Common myeloid progenitor, CD34-positive (primary cell): ENCODE results near the gene POSTN.
"Not testable (repeated sequence)": the region's sequence is repeated elsewhere in the genome, so short reads cannot be mapped to it uniquely, and the experiment has no call there.

Source experiments
- CTCF ChIA-PET: fragments of 350-600 bp; sonication (Branson Sonifier 250); formaldehyde crosslinking; loops from one replicate; lab custom pipeline; 2021; ENCODE audit warnings: antibody characterized with exemption; lab: Charles Lee
- POLR2A ChIA-PET: fragments of 350-600 bp; sonication (Branson Sonifier 250); formaldehyde crosslinking; loops from one replicate; lab custom pipeline; 2021; ENCODE audit warnings: antibody characterized with exemption; lab: Charles Lee
- DNase-seq, 3 donors: peaks; one replicate each; pipeline versions ENCODE4 v3.0.0 to v3.0.0-alpha.2; 2013
- H3K27ac ChIP-seq, 2 experiments: 1 replicate in 1 of 2; 2 replicates in 1 of 2; pipeline ENCODE4 v1.7.0; 2013; ENCODE audit warnings: inconsistent platforms in 2 of 2, low read length in 2 of 2, mild to moderate bottlenecking in 2 of 2, low read depth in 1 of 2, moderate library complexity in 1 of 2; ENCODE audit not compliant: severe bottlenecking in 2 of 2, insufficient read depth in 1 of 2, poor library complexity in 1 of 2
- H3K27me3 ChIP-seq, 5 experiments: replicated peaks in 2 of 5; 1 replicate in 3 of 5; 2 replicates in 2 of 5; pipeline versions ENCODE4 v1.6.1 to v1.7.0; 2013; ENCODE audit warnings: low read length in 4 of 5, mild to moderate bottlenecking in 2 of 5, moderate library complexity in 2 of 5, inconsistent platforms in 1 of 5; ENCODE audit not compliant: insufficient read depth in 5 of 5, control insufficient read depth in 4 of 5
- H3K36me3 ChIP-seq, 4 experiments: 1 replicate in 2 of 4; 2 replicates in 2 of 4; pipeline versions ENCODE4 v1.6.1 to v1.7.0; 2013; ENCODE audit warnings: low read length in 3 of 4, control low read depth in 1 of 4, mild to moderate bottlenecking in 1 of 4; ENCODE audit not compliant: control insufficient read depth in 4 of 4, insufficient read depth in 4 of 4
- H3K4me1 ChIP-seq, 4 experiments: 1 replicate in 3 of 4; 2 replicates in 1 of 4; pipeline versions ENCODE4 v1.6.1 to v1.7.1; 2013; ENCODE audit warnings: low read length in 3 of 4, mild to moderate bottlenecking in 3 of 4, control low read depth in 1 of 4, inconsistent platforms in 1 of 4, moderate library complexity in 1 of 4; ENCODE audit not compliant: control insufficient read depth in 4 of 4, insufficient read depth in 4 of 4; ENCODE audit errors: control extremely low read depth in 1 of 4
- H3K4me3 ChIP-seq, 7 experiments: 1 replicate in 4 of 7; 2 replicates in 3 of 7; pipeline versions ENCODE4 v1.5.1 to v1.7.0; 2013; ENCODE audit warnings: mild to moderate bottlenecking in 7 of 7, low read length in 6 of 7, moderate library complexity in 6 of 7, inconsistent platforms in 2 of 7, low read depth in 2 of 7, control low read depth in 1 of 7; ENCODE audit not compliant: insufficient read depth in 4 of 7, control insufficient read depth in 1 of 7; ENCODE audit errors: extremely low read depth in 1 of 7
- H3K9me3 ChIP-seq, 5 experiments: 1 replicate in 4 of 5; 2 replicates in 1 of 5; pipeline versions ENCODE4 v1.6.1 to v1.7.1; 2013; ENCODE audit warnings: low read length in 4 of 5, mild to moderate bottlenecking in 2 of 5, inconsistent platforms in 1 of 5, low read depth in 1 of 5, moderate library complexity in 1 of 5; ENCODE audit not compliant: control insufficient read depth in 4 of 5, insufficient read depth in 2 of 5; ENCODE audit errors: control extremely low read depth in 1 of 5
- WGBS: methylation state at CpG from one replicate; pipeline ENCODE4 v1.1.5; 2013; ENCODE audit not compliant: insufficient coverage; 5-methylcytosine and 5-hydroxymethylcytosine counted together

Gene POSTN

DNA sequence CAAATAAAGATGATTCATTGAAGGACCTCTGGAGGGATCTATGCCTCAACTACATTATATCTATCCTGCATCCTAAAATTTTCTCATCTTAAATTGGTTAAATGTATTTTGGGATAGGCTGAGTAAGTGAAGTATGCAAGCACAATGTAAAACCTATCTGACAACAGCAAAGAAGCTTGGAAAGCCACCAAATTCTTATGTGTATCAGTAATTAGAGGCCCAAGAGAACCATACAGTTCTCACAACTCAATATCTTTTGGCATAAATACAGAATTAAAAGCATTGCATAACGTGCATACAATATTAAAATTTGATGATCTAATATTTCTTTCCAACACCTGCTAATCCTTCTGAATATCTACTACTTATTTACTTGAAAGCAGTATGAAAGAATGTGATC, 13.0 kb downstream of the POSTN start:
- H3K27me3 ChIP-seq, result no peaks in the 10 kb centered on the region
- POLR2A ChIA-PET, result no interaction called here
- no peak overlapping the region for H3K27ac ChIP-seq
- H3K9me3 ChIP-seq, result no peaks in the 10 kb centered on the region
- H3K4me1 ChIP-seq, result no peaks in the 10 kb centered on the region
- no peaks in the 10 kb centered on the region for H3K36me3 ChIP-seq
- CTCF ChIA-PET, result no interaction called here
- DNase-seq, result no peak
- WGBS, result no CpG with 5 or more reads among the region's 1 CpG
- no peak overlapping the region for H3K4me3 ChIP-seq

GRCh38 chr13:37576601-37577000, 22.0 kb downstream of the POSTN start:
- H3K9me3 ChIP-seq, result no peaks in the 10 kb centered on the region
- DNase-seq, result no peak
- no peaks in the 10 kb centered on the region for H3K4me1 ChIP-seq
- H3K27ac ChIP-seq, result no peak overlapping the region
- H3K27me3 ChIP-seq, result no peaks in the 10 kb centered on the region
- ChIA-PET CTCF (no interaction called here), POLR2A (no interaction called here)
- H3K4me3 ChIP-seq, result no peak overlapping the region
- H3K36me3 ChIP-seq, result no peaks in the 10 kb centered on the region

DNA sequence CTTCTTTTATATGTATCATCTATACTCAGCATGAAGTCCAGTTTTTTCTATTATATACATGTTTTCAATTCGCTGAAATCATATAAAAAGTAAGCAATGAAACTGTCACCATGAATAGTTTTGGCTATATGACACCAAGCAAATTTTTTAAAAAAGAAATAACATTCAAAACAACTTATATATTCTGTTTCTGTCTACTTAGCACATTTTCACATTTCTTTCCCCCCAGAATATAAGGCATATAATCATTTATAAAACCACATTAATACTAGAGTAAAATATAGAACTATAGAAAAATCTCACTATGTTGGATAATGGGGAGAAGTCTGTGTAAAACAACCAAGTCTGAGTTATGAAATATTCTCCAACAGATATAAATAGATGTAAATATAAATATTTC, 33.1 kb downstream of the POSTN start:
- Histone ChIP-seq H3K9me3 (no peaks in the 10 kb centered on the region), H3K36me3 (no peaks in the 10 kb centered on the region), H3K27me3 (no peaks in the 10 kb centered on the region), H3K4me1 (no peaks in the 10 kb centered on the region), H3K27ac (no peak overlapping the region), H3K4me3 (no peak overlapping the region)
- no CpG with 5 or more reads among the region's 1 CpG for WGBS
- no peak for DNase-seq
- ChIA-PET POLR2A (no interaction called here), CTCF (no interaction called here)

- no peak overlapping the region for H3K27ac ChIP-seq
- no peaks in the 10 kb centered on the region for H3K4me1 ChIP-seq
- no peaks in the 10 kb centered on the region for H3K36me3 ChIP-seq
- WGBS, result 100% methylated on average over 2 of the region's 2 CpGs
- ChIA-PET POLR2A (no interaction called here), CTCF (no interaction called here)
- H3K27me3 ChIP-seq, result no peaks in the 10 kb centered on the region
- peaks cover 0 to 3% (median 0%) of the 10 kb centered on the region in 5 experiments for H3K9me3 ChIP-seq
- H3K4me3 ChIP-seq, result no peak overlapping the region
- DNase-seq, result no peak
Measured at GRCh38 chr13:37561031-37561430, 37.5 kb downstream of the POSTN start.

DNA sequence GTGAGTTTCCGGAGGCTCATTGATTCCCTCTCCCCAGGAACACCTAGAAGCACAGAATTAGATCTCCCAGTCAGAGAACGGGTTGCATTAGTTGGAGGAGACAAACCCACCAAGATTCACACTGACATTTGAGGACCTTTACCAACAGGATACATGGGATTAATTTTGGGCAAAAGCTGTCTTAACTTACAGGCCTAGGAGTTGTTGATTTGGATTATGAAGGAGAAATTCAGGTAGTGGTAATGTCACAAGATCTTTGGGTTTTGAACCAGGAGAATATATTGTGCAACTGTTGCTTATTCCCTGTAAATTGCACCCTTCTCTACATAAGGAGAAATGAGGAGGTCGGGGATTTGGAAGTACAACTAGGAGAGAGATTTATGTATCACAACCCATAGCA, 38.0 kb downstream of the POSTN start:
- no peaks in the 10 kb centered on the region for H3K36me3 ChIP-seq
- no peak for DNase-seq
- H3K9me3 ChIP-seq, result peaks cover 0 to 3% (median 0%) of the 10 kb centered on the region in 5 experiments
- no peak overlapping the region for H3K27ac ChIP-seq
- ChIA-PET CTCF (no interaction called here), POLR2A (no interaction called here)
- H3K4me3 ChIP-seq, result no peak overlapping the region
- 100% methylated on average over 1 of the region's 3 CpGs for WGBS
- H3K4me1 ChIP-seq, result no peaks in the 10 kb centered on the region
- H3K27me3 ChIP-seq, result no peaks in the 10 kb centered on the region

GRCh38 chr13:37558766-37559165, 39.8 kb downstream of the POSTN start:
- H3K9me3 ChIP-seq, DNase-seq, POLR2A ChIA-PET, H3K27ac ChIP-seq, H3K4me1 ChIP-seq, H3K4me3 ChIP-seq, H3K27me3 ChIP-seq, H3K36me3 ChIP-seq, CTCF ChIA-PET: not testable (repeated sequence)
- 100% methylated on average over 1 of the region's 5 CpGs for WGBS

GRCh38 chr13:37546087-37546486, 52.5 kb downstream of the POSTN start:
- CTCF ChIA-PET, result no interaction called here

More at GRCh38 chr13:37546087-37546486, 52.5 kb downstream of the POSTN start:
- Histone ChIP-seq H3K36me3 (no peaks in the 10 kb centered on the region), H3K4me1 (no peaks in the 10 kb centered on the region), H3K27ac (no peak overlapping the region), H3K27me3 (no peaks in the 10 kb centered on the region), H3K9me3 (peaks cover 0 to 4% (median 0%) of the 10 kb centered on the region in 5 experiments), H3K4me3 (no peak overlapping the region)
- DNase-seq, result no peak
- POLR2A ChIA-PET, result no interaction called here
- WGBS, result 84% methylated on average over 3 of the region's 3 CpGs
